Natural killer cell treated with Interleukin-12 subunit alpha and Interleukin-12 subunit beta and Interleukin-15 and Interleukin-18, amount 100 ng/mL, for 72 hours (primary cell): ENCODE results near the gene KIAA0513. TPM values are rescaled to one million over a fixed set of nuclear protein-coding genes. Genes with fewer than 3 reads are reported as not detected.
A peak's percentile ranks its signal among the peaks of the same experiment; 100 is the strongest.
"Not testable (repeated sequence)": the region's sequence is repeated elsewhere in the genome, so short reads cannot be mapped to it uniquely, and the experiment has no call there.

Experiments used
- ATAC-seq, 2 donors: fragments of 150-1000 bp; cut with Tn5 transposase in 1 of 2; sonication (Bioruptor Pico), chemical (Tn5 transposase) in 1 of 2; 2 replicates each; pipeline ENCODE4 v1.10.0; 2021
- DNase-seq: peaks from one replicate; pipeline ENCODE4 v3.0.0; 2022; ENCODE audit warnings: low spot score
- H3K27ac Mint-ChIP-seq, 2 donors: 1 replicate in 1 of 2; 2 replicates in 1 of 2; pipeline ENCODE4 v1.8.0; 2022; ENCODE audit warnings: mixed read lengths in 2 of 2, mild to moderate bottlenecking in 1 of 2, moderate library complexity in 1 of 2
- H3K27me3 Mint-ChIP-seq, 2 donors: 1 replicate in 1 of 2; 2 replicates in 1 of 2; pipeline ENCODE4 v1.8.0; 2022; ENCODE audit warnings: mixed read lengths in 2 of 2
- H3K36me3 Mint-ChIP-seq: one replicate; pipeline ENCODE4 v1.8.0; 2022; ENCODE audit warnings: mixed read lengths
- H3K4me1 Mint-ChIP-seq, 2 donors: 1 replicate in 1 of 2; 2 replicates in 1 of 2; pipeline ENCODE4 v1.8.0; 2022; ENCODE audit warnings: low read depth in 2 of 2, mixed read lengths in 2 of 2, mild to moderate bottlenecking in 1 of 2
- H3K4me3 Mint-ChIP-seq: one replicate; pipeline ENCODE4 v1.8.0; 2022; ENCODE audit warnings: mixed read lengths
- H3K9me3 Mint-ChIP-seq: 2 replicates; pipeline ENCODE4 v1.8.0; 2022; ENCODE audit warnings: mixed read lengths
- total RNA-seq, 2 donors: library from RNA; stranded (reverse); gene quantifications; one replicate each; pipeline ENCODE4 v1.2.3, GENCODE V29; 2022

KIAA0513 gene
- total RNA-seq, 2 donors from 2014 or later = 3.3 to 3.6 TPM

GRCh38 chr16:85042606-85043005, 15.0 kb downstream of the KIAA0513 start:
- peaks cover 0 to 9% of the 10 kb centered on the region in 2 donors for H3K27me3 Mint-ChIP-seq
- H3K36me3 Mint-ChIP-seq = no peaks in the 10 kb centered on the region
- ATAC-seq = no peak
- peaks cover 0 to 2% of the 10 kb centered on the region in 2 donors for H3K4me1 Mint-ChIP-seq
- no peak overlapping the region for H3K27ac Mint-ChIP-seq
- DNase-seq = no peak
- no peak overlapping the region for H3K4me3 Mint-ChIP-seq
- no peaks in the 10 kb centered on the region for H3K9me3 Mint-ChIP-seq

DNA sequence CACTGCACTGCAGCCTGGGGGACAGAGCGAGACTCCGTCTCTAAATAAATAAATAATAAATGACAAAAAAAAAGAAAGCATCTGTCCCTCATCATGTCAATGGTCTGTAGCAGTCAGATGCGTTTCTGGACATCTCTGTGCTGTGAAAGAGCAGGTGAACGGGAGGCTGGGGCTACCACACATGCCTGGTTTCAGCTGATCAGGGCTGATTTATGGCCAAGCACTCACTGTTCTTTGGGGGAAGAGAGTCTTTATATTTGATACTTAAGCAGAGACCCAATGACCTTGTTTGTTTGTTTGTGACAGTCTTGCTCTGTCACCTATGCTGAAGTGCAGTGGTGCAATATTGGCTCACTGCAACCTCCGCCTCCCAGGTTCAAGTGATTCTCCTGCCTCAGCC, 17.5 kb downstream of the KIAA0513 start:
- H3K4me1 Mint-ChIP-seq = peaks cover 2 to 4% of the 10 kb centered on the region in 2 donors
- DNase-seq (no peak), ATAC-seq (no peak)
- peaks cover 0 to 14% of the 10 kb centered on the region in 2 donors for H3K27me3 Mint-ChIP-seq
- H3K4me3 Mint-ChIP-seq = no peak overlapping the region
- H3K27ac Mint-ChIP-seq = no peak overlapping the region
- H3K9me3 Mint-ChIP-seq = no peaks in the 10 kb centered on the region
- no peaks in the 10 kb centered on the region for H3K36me3 Mint-ChIP-seq

DNA sequence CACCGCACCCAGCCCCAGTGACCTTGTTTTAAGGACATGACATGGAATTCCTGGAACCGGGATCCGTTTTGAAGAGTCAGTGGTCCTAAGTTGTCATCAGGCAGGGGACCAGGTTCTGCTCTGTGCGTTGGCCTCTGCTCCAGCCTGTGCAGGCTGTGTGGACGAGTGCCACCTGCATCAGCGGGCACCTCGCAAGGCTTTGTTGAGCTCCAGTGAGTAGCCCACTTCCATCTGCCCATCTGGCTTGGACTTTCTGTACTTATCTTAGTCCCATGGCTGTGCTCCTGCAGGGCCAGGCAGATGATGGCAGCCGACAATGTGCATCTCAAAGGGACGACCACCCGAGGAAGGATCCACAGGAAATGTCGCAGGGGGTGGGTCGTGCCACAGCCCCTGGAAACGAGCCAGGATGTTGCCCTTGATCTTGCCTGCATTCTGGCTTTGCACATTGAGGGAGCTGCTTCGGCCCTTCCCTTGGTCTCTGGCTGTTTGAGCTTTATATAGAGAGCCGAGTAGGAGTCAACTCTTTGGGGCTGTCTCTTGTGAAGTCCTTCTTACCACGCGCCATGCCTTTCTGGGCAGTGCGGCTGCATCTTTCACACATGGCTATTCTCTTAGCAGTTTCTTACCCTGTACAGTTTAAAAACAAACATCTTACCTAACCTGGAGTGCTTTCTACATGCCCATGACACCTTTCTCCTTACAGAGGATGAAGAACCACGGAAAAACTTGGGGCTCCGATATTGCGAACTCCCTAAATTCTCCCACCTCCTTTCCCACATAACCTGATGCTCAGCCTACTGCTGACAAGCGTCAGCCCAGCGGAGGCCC, 18.3 kb downstream of the KIAA0513 start:
- peaks cover 4 to 5% of the 10 kb centered on the region in 2 donors for H3K4me1 Mint-ChIP-seq
- H3K9me3 Mint-ChIP-seq = no peaks in the 10 kb centered on the region
- peaks cover 0 to 14% of the 10 kb centered on the region in 2 donors for H3K27me3 Mint-ChIP-seq
- ATAC-seq = no peak
- H3K36me3 Mint-ChIP-seq = no peaks in the 10 kb centered on the region
- peak overlapping the region in 1 of 2 donors; percentile 11 for H3K27ac Mint-ChIP-seq
- DNase-seq = peak; percentile 34
- no peak overlapping the region for H3K4me3 Mint-ChIP-seq

GRCh38 chr16:85046472-85046916, 18.9 kb downstream of the KIAA0513 start:
- no peaks in the 10 kb centered on the region for H3K9me3 Mint-ChIP-seq
- H3K27me3 Mint-ChIP-seq = peaks cover 0 to 15% of the 10 kb centered on the region in 2 donors
- peak; percentile 12 for DNase-seq
- ATAC-seq = no peak
- H3K36me3 Mint-ChIP-seq = no peaks in the 10 kb centered on the region
- H3K27ac Mint-ChIP-seq = peak overlapping the region in 1 of 2 donors; percentile 11
- peaks cover 4 to 5% of the 10 kb centered on the region in 2 donors for H3K4me1 Mint-ChIP-seq
- no peak overlapping the region for H3K4me3 Mint-ChIP-seq

DNA sequence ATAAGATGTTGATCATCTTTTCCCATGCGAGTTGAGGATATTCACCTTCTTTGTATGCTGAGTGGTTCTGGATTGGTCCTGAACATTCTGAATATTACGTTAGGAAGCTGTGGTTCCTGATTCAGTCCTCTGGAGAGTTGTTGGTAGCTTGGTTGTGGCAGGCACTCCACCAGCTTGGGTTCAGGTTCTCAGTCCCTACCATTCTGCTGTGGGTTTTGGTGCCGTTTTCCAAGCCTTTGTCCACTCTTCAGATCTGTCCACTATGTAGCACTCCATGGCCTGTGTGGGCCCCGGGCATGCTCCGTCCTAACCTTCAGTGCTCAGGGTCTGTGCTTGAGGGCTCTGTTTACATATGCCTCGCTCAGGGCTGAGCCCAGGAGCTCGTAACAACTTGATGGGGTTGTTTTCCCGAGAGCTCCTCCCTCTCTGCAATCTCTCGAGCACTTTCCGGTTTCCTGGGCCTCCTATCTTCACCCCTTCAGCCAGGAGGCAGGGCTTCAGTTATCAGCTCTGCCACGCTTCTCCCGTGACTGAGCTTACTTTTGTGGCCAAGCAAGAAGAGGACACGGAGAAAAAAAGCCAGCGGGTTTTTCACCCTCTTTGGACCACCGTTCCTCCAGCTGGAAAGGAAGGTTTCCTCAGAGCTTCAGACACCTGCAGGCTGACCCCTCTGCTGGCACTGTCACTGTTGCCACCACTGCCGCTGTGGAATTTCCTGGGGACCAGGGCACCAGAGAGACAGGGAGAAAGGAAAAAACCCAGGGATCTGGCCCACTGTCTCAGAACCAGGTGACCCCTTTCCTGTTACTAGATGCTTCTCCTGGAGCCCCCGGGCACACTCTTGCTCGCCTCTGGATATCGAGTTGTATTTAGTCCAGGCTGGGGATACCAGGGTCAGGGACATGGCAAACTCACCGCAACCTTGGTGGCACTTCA, 19.6 kb downstream of the KIAA0513 start:
- DNase-seq = peak; percentile 18
- H3K4me1 Mint-ChIP-seq = peaks cover 4 to 5% of the 10 kb centered on the region in 2 donors
- H3K9me3 Mint-ChIP-seq = no peaks in the 10 kb centered on the region
- no peaks in the 10 kb centered on the region for H3K36me3 Mint-ChIP-seq
- no peak overlapping the region for H3K27ac Mint-ChIP-seq
- H3K27me3 Mint-ChIP-seq = peaks cover 0 to 18% of the 10 kb centered on the region in 2 donors
- peak in 1 of 2 donors; percentile 25 for ATAC-seq
- no peak overlapping the region for H3K4me3 Mint-ChIP-seq

GRCh38 chr16:85047867-85048455, 20.4 kb downstream of the KIAA0513 start:
- Mint-ChIP-seq H3K36me3 (no peaks in the 10 kb centered on the region), H3K4me1 (peaks cover 4 to 5% of the 10 kb centered on the region in 2 donors), H3K4me3 (no peak overlapping the region), H3K27me3 (peaks cover 0 to 18% of the 10 kb centered on the region in 2 donors), H3K27ac (no peak overlapping the region), H3K9me3 (no peaks in the 10 kb centered on the region)
- DNase-seq (no peak), ATAC-seq (no peak)

- ATAC-seq (peak in 1 of 2 donors; percentile 40), DNase-seq (peak; percentile 57)
- peaks cover 0 to 18% of the 10 kb centered on the region in 2 donors for H3K27me3 Mint-ChIP-seq
- H3K36me3 Mint-ChIP-seq = no peaks in the 10 kb centered on the region
- H3K27ac Mint-ChIP-seq = no peak overlapping the region
- peaks cover 4 to 5% of the 10 kb centered on the region in 2 donors for H3K4me1 Mint-ChIP-seq
- H3K4me3 Mint-ChIP-seq = no peak overlapping the region
- no peaks in the 10 kb centered on the region for H3K9me3 Mint-ChIP-seq
Observed at GRCh38 chr16:85048921-85049562, 21.4 kb downstream of the KIAA0513 start.

DNA sequence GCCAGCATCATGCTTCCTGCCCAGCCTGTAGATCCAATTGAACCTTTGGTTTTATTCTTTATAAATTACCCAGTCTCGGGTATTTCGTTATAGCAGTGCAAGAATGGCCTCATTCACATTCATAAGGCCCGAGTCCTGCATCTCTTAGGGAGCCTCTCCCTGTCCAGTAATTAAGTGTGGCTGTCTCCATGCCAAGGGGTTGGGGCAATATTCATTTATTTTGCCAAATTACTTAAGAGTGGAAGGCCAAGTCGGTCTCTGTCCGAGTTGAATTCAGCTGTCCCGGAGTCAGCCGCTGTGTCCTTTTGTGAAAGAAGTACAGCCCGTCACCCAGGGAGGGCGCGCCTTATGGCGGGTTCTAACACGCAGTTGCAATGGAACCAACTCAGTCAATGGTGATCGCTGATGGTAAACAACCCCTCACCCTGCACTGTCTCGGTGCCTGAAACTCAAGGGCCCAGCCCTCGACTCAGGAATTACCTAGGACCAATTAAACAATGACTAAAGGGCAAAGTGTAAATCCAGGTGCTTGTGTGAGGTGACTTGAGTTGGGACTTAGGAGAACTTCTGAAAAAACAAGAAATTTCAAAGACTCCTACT, 22.2 kb downstream of the KIAA0513 start:
- H3K4me3 Mint-ChIP-seq = no peak overlapping the region
- H3K9me3 Mint-ChIP-seq = no peaks in the 10 kb centered on the region
- H3K4me1 Mint-ChIP-seq = peaks cover 4 to 5% of the 10 kb centered on the region in 2 donors
- peaks cover 0 to 18% of the 10 kb centered on the region in 2 donors for H3K27me3 Mint-ChIP-seq
- DNase-seq (no peak), ATAC-seq (no peak)
- H3K27ac Mint-ChIP-seq = no peak overlapping the region
- no peaks in the 10 kb centered on the region for H3K36me3 Mint-ChIP-seq

DNA sequence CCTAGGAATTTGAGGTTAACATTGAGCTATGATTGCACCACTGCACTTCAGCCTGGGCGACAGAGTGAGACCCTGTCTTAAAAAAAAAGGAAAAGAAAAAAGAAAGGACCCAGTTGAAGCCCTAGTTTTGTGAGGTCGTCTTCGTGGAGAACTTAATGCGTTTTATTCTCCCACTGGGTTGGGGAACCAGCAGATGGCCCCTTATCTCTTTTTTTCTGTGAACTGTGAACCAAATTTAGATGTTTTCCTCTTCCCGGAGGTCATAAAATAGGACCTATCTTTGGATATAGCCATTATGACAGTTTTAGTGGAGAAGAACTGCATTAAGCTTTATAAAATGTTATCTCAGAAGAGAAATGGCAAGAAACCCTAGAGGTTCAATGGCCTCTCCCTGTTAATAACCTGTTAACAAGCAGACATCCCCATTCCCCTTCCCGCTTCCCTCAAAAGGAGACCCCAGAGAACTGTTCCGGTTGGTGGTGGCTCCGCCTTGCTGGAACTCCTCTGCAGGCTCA, 23.5 kb downstream of the KIAA0513 start:
- Mint-ChIP-seq H3K27me3 (peaks cover 0 to 16% of the 10 kb centered on the region in 2 donors), H3K9me3 (no peaks in the 10 kb centered on the region), H3K4me1 (peaks cover 17% of the 10 kb centered on the region in 2 donors), H3K27ac (no peak overlapping the region), H3K4me3 (no peak overlapping the region), H3K36me3 (no peaks in the 10 kb centered on the region)
- no peak for DNase-seq
- no peak for ATAC-seq

DNA sequence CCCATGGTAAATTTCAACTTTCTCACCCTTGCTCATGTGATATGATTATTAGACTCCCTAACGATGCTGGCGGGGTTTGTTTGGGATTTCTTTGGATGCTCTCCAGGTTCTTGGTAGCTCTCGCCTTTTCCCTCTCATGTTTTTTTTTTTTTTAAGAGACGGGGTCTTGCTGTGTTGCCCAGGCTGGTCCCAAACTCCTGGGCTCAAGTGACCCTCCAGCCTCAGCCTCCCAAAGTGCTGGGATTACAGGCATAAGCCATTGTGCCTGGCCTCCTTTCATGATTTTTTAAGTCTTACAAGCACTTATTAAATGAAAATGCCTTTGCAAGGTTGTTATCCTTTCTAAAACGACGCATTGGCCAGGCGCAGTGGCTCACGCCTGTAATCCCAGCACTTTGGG, 24.1 kb downstream of the KIAA0513 start:
- Mint-ChIP-seq H3K4me1 (peaks cover 20 to 22% of the 10 kb centered on the region in 2 donors), H3K27ac (no peak overlapping the region), H3K9me3 (no peaks in the 10 kb centered on the region), H3K4me3 (no peak overlapping the region), H3K36me3 (no peaks in the 10 kb centered on the region), H3K27me3 (peaks cover 0 to 10% of the 10 kb centered on the region in 2 donors)
- DNase-seq (no peak), ATAC-seq (no peak)

GRCh38 chr16:85052536-85052935, 24.9 kb downstream of the KIAA0513 start:
- H3K4me3 Mint-ChIP-seq = no peak overlapping the region
- H3K27me3 Mint-ChIP-seq = peaks cover 4 to 14% of the 10 kb centered on the region in 2 donors
- no peak overlapping the region for H3K27ac Mint-ChIP-seq
- peaks cover 27 to 31% of the 10 kb centered on the region in 2 donors for H3K4me1 Mint-ChIP-seq
- no peaks in the 10 kb centered on the region for H3K9me3 Mint-ChIP-seq
- ATAC-seq (no peak), DNase-seq (peak; percentile 12)
- no peaks in the 10 kb centered on the region for H3K36me3 Mint-ChIP-seq

- not testable (repeated sequence) for ATAC-seq, H3K4me3 Mint-ChIP-seq, H3K36me3 Mint-ChIP-seq, H3K9me3 Mint-ChIP-seq, H3K27ac Mint-ChIP-seq
- Mint-ChIP-seq H3K27me3 (peaks cover 9 to 15% of the 10 kb centered on the region in 2 donors), H3K4me1 (peaks cover 32 to 35% of the 10 kb centered on the region in 2 donors)
- DNase-seq = peak; percentile 20
Observed at GRCh38 chr16:85054321-85054720, 26.7 kb downstream of the KIAA0513 start.
